HEK293 (cell line): ENCODE measurements around the gene OR51V1.

Experiments
- CTCF ChIA-PET: fragments of 350-600 bp; formaldehyde crosslinking; extraction: SDS; loops from one replicate; lab custom pipeline; 2021; ENCODE audit warnings: antibody characterized with exemption; lab: Yijun Ruan, JAX
- POLR2A ChIA-PET: fragments of 300-600 bp; formaldehyde crosslinking; extraction: SDS; loops from one replicate; lab custom pipeline; 2020; ENCODE audit warnings: antibody characterized with exemption, inconsistent platforms; lab: Yijun Ruan, JAX
- H3K27ac ChIP-seq: fragments of 200-500 bp; sonication (Bioruptor generic); 2 replicates; pipeline ENCODE4 v1.5.1; 2014; ENCODE audit warnings: low read depth, low read length, control low read depth, inconsistent platforms; ENCODE audit errors: extremely low read depth
- H3K36me3 ChIP-seq, 2 experiments: fragments of 200-500 bp in 1 of 2; sonication (Bioruptor generic) in 1 of 2; 1 replicate in 1 of 2; 2 replicates in 1 of 2; pipeline ENCODE4 v1.5.1; 2014 to 2017; ENCODE audit warnings: inconsistent platforms in 2 of 2, low read length in 2 of 2; ENCODE audit not compliant: control insufficient read depth in 2 of 2, insufficient read depth in 1 of 2
- H3K4me1 ChIP-seq: fragments of 200-500 bp; sonication (Bioruptor generic); 2 replicates; pipeline ENCODE4 v1.5.1; 2014; ENCODE audit warnings: mild to moderate bottlenecking, low read length, inconsistent platforms; ENCODE audit not compliant: control insufficient read depth, insufficient read depth
- H3K4me3 ChIP-seq: 2 replicates; pipeline ENCODE4 v1.5.1; 2011; ENCODE audit warnings: low read depth, mild to moderate bottlenecking, control low read depth, low read length, moderate library complexity
- H3K9me3 ChIP-seq: fragments of 200-500 bp; sonication (Bioruptor generic); 2 replicates; pipeline ENCODE4 v1.5.1; 2014; ENCODE audit warnings: low read depth, low read length, inconsistent platforms; ENCODE audit not compliant: control insufficient read depth, insufficient read depth
- SP3 ChIP-seq: fragments of 450-650 bp; formaldehyde crosslinking; IDR thresholded peaks from 2 replicates; pipeline ENCODE4 v1.5.1; 2016; ENCODE audit warnings: missing biosample characterization, missing genetic modification characterization
- YY2 ChIP-seq: fragments of 450-650 bp; formaldehyde crosslinking; IDR thresholded peaks from 2 replicates; pipeline ENCODE4 v1.5.1; 2016; ENCODE audit warnings: missing biosample characterization, missing genetic modification characterization
- ZNF239 ChIP-seq: fragments of 450-650 bp; formaldehyde crosslinking; IDR thresholded peaks from 2 replicates; pipeline ENCODE4 v1.5.1; 2016; ENCODE audit warnings: missing biosample characterization, missing genetic modification characterization
- ZNF266 ChIP-seq: fragments of 450-650 bp; formaldehyde crosslinking; IDR thresholded peaks from 2 replicates; pipeline ENCODE4 v1.5.1; 2016; ENCODE audit warnings: missing biosample characterization, missing genetic modification characterization, low read depth
- ZNF292 ChIP-seq: fragments of 450-650 bp; formaldehyde crosslinking; IDR thresholded peaks from 2 replicates; pipeline ENCODE4 v1.5.1; 2016; ENCODE audit warnings: low read depth, missing biosample characterization, missing genetic modification characterization, borderline replicate concordance
- ZNF48 ChIP-seq: fragments of 450-650 bp; formaldehyde crosslinking; IDR thresholded peaks from 2 replicates; pipeline ENCODE4 v1.5.1; 2016; ENCODE audit warnings: missing biosample characterization, missing genetic modification characterization
- ZNF768 ChIP-seq: fragments of 450-650 bp; formaldehyde crosslinking; IDR thresholded peaks from 2 replicates; pipeline ENCODE4 v1.5.1; 2018; ENCODE audit warnings: missing biosample characterization, mild to moderate bottlenecking, missing genetic modification characterization
- ZNF791 ChIP-seq: fragments of 450-650 bp; formaldehyde crosslinking; IDR thresholded peaks from 2 replicates; pipeline ENCODE4 v1.5.1; 2016; ENCODE audit warnings: missing biosample characterization, missing genetic modification characterization
- ZSCAN30 ChIP-seq: fragments of 450-650 bp; IDR thresholded peaks from 2 replicates; pipeline ENCODE4 v1.5.1; 2018; ENCODE audit warnings: missing biosample characterization, mild to moderate bottlenecking, missing genetic modification characterization, moderate library complexity
- TF ChIP-seq, protein P1 (sequence below): fragments of 450-650 bp; formaldehyde crosslinking; IDR thresholded peaks from 2 replicates; pipeline ENCODE4 v1.5.1; 2016; ENCODE audit warnings: missing biosample characterization, missing genetic modification characterization, borderline replicate concordance
- TF ChIP-seq, protein P2 (sequence below): fragments of 450-650 bp; formaldehyde crosslinking; IDR thresholded peaks from 2 replicates; pipeline ENCODE4 v1.5.0; 2017; ENCODE audit warnings: missing biosample characterization, missing genetic modification characterization, borderline replicate concordance
- TF ChIP-seq, protein P3 (sequence below): fragments of 450-650 bp; formaldehyde crosslinking; IDR thresholded peaks from 2 replicates; pipeline ENCODE4 v1.5.1; 2017; ENCODE audit warnings: missing biosample characterization, missing genetic modification characterization
- TF ChIP-seq, protein P4 (sequence below): fragments of 450-650 bp; formaldehyde crosslinking; conservative IDR thresholded peaks from 2 replicates; pipeline ENCODE4 v1.5.1; 2016; ENCODE audit warnings: low read depth, missing biosample characterization, missing genetic modification characterization

Gene OR51V1

DNA sequence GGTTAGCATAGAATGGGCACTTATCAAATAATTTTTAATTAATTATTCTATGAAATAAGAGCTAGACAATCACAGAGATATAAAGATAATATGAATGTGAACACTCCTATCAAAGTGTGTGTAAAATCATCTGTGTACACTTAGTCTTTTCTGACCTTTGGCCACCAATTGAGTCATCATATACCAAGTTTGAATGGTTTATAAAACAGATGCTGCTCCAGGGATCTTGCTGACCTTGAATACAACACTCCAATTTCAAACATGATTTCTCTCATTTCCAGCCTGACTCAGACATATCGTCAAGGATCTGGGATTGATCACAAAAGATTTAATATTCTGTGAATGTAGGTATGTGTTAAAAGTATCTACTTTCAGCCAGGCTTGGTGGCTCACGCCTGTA, 2.9 kb upstream of the OR51V1 start (continued):
- TF ChIP-seq, protein P1, sequence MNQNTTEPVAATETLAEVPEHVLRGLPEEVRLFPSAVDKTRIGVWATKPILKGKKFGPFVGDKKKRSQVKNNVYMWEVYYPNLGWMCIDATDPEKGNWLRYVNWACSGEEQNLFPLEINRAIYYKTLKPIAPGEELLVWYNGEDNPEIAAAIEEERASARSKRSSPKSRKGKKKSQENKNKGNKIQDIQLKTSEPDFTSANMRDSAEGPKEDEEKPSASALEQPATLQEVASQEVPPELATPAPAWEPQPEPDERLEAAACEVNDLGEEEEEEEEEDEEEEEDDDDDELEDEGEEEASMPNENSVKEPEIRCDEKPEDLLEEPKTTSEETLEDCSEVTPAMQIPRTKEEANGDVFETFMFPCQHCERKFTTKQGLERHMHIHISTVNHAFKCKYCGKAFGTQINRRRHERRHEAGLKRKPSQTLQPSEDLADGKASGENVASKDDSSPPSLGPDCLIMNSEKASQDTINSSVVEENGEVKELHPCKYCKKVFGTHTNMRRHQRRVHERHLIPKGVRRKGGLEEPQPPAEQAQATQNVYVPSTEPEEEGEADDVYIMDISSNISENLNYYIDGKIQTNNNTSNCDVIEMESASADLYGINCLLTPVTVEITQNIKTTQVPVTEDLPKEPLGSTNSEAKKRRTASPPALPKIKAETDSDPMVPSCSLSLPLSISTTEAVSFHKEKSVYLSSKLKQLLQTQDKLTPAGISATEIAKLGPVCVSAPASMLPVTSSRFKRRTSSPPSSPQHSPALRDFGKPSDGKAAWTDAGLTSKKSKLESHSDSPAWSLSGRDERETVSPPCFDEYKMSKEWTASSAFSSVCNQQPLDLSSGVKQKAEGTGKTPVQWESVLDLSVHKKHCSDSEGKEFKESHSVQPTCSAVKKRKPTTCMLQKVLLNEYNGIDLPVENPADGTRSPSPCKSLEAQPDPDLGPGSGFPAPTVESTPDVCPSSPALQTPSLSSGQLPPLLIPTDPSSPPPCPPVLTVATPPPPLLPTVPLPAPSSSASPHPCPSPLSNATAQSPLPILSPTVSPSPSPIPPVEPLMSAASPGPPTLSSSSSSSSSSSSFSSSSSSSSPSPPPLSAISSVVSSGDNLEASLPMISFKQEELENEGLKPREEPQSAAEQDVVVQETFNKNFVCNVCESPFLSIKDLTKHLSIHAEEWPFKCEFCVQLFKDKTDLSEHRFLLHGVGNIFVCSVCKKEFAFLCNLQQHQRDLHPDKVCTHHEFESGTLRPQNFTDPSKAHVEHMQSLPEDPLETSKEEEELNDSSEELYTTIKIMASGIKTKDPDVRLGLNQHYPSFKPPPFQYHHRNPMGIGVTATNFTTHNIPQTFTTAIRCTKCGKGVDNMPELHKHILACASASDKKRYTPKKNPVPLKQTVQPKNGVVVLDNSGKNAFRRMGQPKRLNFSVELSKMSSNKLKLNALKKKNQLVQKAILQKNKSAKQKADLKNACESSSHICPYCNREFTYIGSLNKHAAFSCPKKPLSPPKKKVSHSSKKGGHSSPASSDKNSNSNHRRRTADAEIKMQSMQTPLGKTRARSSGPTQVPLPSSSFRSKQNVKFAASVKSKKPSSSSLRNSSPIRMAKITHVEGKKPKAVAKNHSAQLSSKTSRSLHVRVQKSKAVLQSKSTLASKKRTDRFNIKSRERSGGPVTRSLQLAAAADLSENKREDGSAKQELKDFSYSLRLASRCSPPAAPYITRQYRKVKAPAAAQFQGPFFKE (tag by site-specific recombination) = no peak
- TF ChIP-seq SP3 (tag by site-specific recombination) (no peak), ZNF48 (tag by site-specific recombination) (no peak), ZSCAN30 (tag by site-specific recombination) (no peak), ZNF791 (tag by site-specific recombination) (no peak), ZNF266 (tag by site-specific recombination) (no peak)
- TF ChIP-seq, protein P2, sequence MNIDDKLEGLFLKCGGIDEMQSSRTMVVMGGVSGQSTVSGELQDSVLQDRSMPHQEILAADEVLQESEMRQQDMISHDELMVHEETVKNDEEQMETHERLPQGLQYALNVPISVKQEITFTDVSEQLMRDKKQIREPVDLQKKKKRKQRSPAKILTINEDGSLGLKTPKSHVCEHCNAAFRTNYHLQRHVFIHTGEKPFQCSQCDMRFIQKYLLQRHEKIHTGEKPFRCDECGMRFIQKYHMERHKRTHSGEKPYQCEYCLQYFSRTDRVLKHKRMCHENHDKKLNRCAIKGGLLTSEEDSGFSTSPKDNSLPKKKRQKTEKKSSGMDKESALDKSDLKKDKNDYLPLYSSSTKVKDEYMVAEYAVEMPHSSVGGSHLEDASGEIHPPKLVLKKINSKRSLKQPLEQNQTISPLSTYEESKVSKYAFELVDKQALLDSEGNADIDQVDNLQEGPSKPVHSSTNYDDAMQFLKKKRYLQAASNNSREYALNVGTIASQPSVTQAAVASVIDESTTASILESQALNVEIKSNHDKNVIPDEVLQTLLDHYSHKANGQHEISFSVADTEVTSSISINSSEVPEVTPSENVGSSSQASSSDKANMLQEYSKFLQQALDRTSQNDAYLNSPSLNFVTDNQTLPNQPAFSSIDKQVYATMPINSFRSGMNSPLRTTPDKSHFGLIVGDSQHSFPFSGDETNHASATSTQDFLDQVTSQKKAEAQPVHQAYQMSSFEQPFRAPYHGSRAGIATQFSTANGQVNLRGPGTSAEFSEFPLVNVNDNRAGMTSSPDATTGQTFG (tag by site-specific recombination) = no peak
- TF ChIP-seq, protein P3, sequence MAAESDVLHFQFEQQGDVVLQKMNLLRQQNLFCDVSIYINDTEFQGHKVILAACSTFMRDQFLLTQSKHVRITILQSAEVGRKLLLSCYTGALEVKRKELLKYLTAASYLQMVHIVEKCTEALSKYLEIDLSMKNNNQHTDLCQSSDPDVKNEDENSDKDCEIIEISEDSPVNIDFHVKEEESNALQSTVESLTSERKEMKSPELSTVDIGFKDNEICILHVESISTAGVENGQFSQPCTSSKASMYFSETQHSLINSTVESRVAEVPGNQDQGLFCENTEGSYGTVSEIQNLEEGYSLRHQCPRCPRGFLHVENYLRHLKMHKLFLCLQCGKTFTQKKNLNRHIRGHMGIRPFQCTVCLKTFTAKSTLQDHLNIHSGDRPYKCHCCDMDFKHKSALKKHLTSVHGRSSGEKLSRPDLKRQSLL (tag by site-specific recombination) = no peak

DNA sequence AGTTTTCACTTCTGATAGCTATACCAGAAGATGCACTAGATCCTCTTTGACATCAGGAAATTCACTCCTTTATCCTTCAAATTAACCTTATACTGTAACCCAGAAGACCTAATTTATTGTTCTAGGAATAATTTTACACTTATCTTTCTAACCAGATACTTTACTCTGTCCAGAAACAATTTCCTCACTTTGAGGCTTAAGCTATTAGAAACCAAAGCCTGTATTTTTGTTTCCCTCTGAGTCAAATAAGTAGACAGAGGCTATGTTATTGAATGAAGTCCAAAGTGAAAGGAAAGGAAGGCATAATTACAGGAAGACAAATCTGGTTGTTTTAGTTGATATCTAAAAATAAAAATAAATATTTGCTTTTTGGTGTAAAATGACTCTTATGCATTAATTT, 2.2 kb downstream of the OR51V1 start:
- H3K9me3 ChIP-seq = no peaks in the 10 kb centered on the region
- TF ChIP-seq ZNF239 (no peak), SP3 (tag by site-specific recombination) (no peak), ZNF768 (tag by site-specific recombination) (no peak), ZNF292 (tag by site-specific recombination) (no peak), YY2 (tag by site-specific recombination) (no peak)
- TF ChIP-seq, protein P4, sequence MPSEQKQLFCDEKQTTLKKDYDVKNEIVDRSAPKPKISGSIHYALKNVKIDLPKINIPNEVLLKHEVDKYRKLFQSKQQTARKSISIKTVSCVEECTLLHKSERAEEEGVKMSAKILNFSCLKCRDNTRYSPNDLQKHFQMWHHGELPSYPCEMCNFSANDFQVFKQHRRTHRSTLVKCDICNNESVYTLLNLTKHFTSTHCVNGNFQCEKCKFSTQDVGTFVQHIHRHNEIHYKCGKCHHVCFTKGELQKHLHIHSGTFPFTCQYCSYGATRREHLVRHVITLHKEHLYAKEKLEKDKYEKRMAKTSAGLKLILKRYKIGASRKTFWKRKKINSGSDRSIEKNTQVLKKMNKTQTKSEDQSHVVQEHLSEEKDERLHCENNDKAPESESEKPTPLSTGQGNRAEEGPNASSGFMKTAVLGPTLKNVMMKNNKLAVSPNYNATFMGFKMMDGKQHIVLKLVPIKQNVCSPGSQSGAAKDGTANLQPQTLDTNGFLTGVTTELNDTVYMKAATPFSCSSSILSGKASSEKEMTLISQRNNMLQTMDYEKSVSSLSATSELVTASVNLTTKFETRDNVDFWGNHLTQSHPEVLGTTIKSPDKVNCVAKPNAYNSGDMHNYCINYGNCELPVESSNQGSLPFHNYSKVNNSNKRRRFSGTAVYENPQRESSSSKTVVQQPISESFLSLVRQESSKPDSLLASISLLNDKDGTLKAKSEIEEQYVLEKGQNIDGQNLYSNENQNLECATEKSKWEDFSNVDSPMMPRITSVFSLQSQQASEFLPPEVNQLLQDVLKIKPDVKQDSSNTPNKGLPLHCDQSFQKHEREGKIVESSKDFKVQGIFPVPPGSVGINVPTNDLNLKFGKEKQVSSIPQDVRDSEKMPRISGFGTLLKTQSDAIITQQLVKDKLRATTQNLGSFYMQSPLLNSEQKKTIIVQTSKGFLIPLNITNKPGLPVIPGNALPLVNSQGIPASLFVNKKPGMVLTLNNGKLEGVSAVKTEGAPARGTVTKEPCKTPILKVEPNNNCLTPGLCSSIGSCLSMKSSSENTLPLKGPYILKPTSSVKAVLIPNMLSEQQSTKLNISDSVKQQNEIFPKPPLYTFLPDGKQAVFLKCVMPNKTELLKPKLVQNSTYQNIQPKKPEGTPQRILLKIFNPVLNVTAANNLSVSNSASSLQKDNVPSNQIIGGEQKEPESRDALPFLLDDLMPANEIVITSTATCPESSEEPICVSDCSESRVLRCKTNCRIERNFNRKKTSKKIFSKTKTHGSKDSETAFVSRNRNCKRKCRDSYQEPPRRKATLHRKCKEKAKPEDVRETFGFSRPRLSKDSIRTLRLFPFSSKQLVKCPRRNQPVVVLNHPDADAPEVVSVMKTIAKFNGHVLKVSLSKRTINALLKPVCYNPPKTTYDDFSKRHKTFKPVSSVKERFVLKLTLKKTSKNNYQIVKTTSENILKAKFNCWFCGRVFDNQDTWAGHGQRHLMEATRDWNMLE = no peak
- no peaks in the 10 kb centered on the region for H3K36me3 ChIP-seq
- POLR2A ChIA-PET = no interaction called here
- CTCF ChIA-PET = interaction anchor here (0.6 kb wide), 1 partner anchor 41 kb away, joined by 5 read pairs; no protein-coding TSS in a partner anchor
- H3K4me3 ChIP-seq = no peak overlapping the region
- no peaks in the 10 kb centered on the region for H3K4me1 ChIP-seq
- H3K27ac ChIP-seq = no peak overlapping the region
